Astrocyte of the cerebellum (primary cell): ENCODE measurements around the gene HNRNPA3.

Experiments
- DNase-seq: peaks from one replicate; pipeline ENCODE4 v3.0.0-alpha.2; 2011; ENCODE audit warnings: low read depth
- H3K4me3 ChIP-seq: 2 replicates; pipeline ENCODE4 v1.5.1; 2011; ENCODE audit warnings: mild to moderate bottlenecking, low read depth, low read length, moderate library complexity
- in situ Hi-C: cut with HindIII; loops from 2 replicates; pipeline ENCODE4 v1.10.0; 2017; ENCODE audit warnings: low sequenced_read_pairs
- TF ChIP-seq, protein P1 (sequence below): IDR thresholded peaks from 2 replicates; pipeline ENCODE4 v1.5.1; 2012; ENCODE audit warnings: low read length, low read depth, moderate library complexity, mild to moderate bottlenecking; ENCODE audit errors: missing control alignments

The HNRNPA3 gene

DNA sequence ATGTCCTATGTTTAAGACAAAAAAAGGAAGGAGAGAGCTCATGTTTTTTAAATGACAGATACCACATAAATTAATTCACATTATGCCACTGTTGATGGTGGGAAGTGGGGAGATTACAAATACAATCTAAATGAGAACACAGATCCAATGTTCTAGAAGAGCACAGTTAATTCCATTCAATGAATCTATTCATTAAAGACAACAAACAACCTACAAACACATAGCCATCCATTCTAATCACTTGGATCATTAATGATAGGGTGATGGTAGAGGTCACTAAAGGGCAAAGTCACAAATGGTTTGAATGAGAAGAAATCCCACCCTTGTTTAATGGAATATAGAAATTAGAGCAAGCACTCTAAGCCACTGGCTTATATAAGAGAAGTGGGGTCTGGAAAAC, 21.7 kb downstream of the HNRNPA3 start:
- in situ Hi-C loops: no loop called here

GRCh38 chr2:177235855-177236437, 23.4 kb downstream of the HNRNPA3 start:
- TF ChIP-seq, protein P1, sequence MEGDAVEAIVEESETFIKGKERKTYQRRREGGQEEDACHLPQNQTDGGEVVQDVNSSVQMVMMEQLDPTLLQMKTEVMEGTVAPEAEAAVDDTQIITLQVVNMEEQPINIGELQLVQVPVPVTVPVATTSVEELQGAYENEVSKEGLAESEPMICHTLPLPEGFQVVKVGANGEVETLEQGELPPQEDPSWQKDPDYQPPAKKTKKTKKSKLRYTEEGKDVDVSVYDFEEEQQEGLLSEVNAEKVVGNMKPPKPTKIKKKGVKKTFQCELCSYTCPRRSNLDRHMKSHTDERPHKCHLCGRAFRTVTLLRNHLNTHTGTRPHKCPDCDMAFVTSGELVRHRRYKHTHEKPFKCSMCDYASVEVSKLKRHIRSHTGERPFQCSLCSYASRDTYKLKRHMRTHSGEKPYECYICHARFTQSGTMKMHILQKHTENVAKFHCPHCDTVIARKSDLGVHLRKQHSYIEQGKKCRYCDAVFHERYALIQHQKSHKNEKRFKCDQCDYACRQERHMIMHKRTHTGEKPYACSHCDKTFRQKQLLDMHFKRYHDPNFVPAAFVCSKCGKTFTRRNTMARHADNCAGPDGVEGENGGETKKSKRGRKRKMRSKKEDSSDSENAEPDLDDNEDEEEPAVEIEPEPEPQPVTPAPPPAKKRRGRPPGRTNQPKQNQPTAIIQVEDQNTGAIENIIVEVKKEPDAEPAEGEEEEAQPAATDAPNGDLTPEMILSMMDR: no peak
- in situ Hi-C loops: no loop called here
- DNase-seq: no peak
- no peak overlapping the region for H3K4me3 ChIP-seq

More for the DNA sequence above, 21.7 kb downstream of the HNRNPA3 start:
- TF ChIP-seq, protein P1: no peak
- H3K4me3 ChIP-seq: no peak overlapping the region
- DNase-seq: no peak

GRCh38 chr2:177237932-177238331, 25.3 kb downstream of the HNRNPA3 start:
- TF ChIP-seq, protein P1: no peak
- in situ Hi-C loops: no loop called here
- no peak for DNase-seq
- no peak overlapping the region for H3K4me3 ChIP-seq

GRCh38 chr2:177239053-177239452, 26.5 kb downstream of the HNRNPA3 start:
- in situ Hi-C loops: no loop called here
- TF ChIP-seq, protein P1: no peak
- no peak overlapping the region for H3K4me3 ChIP-seq
- no peak for DNase-seq

DNA sequence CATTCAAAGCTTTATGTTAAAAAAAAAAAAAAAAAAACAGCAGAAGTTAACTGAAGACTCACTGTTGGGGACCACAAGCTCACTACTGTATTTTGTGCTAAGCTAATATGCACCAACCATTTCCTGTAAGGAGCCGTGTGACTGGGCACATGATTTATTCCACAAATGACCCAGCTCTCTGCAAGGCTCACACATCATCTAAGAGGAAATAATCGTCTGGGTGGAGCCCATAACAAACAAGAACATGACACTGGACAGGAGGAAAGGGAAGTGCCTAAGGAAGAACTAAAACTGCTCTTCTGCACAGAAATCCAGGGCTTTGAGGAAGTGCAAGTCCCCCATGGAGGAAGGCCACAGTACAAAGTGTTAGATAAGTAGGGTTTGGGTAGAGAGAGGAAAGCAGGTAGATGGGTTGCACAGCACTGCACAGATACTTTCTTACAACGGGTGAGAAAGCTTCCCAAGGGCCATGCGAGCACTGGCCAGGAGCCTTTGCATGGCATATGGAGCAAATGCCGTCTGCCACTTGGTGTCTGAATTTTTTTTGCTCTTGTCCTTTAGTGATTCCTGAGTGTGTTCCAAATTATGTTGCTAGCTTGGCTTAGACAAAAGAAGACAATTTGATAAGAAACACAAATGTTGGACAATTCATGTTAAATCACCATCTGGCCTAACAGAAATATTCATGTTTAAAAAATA, 27.5 kb downstream of the HNRNPA3 start:
- DNase-seq: no peak
- in situ Hi-C loops: no loop called here
- TF ChIP-seq, protein P1: no peak
- no peak overlapping the region for H3K4me3 ChIP-seq

- no peak for DNase-seq
- TF ChIP-seq, protein P1: no peak
- H3K4me3 ChIP-seq: no peak overlapping the region
- in situ Hi-C loops: no loop called here
Observed at GRCh38 chr2:177241711-177242120, 29.1 kb downstream of the HNRNPA3 start.
